HepG2 (cell line): Measurements from ENCODE around the gene ATXN7L3. TPM values are rescaled to one million over a fixed set of nuclear protein-coding genes. Genes with fewer than 3 reads are reported as not detected.

Experiments used
- AGO1 ChIP-seq: fragments of 200-400 bp; formaldehyde crosslinking; IDR thresholded peaks from 2 replicates; pipeline ENCODE4 v1.6.1; 2017; ENCODE audit warnings: mild to moderate bottlenecking, low read depth, low read length, moderate library complexity; ENCODE audit not compliant: poor library complexity, severe bottlenecking
- ATF1 ChIP-seq: IDR thresholded peaks from 2 replicates; pipeline ENCODE4 v1.6.1; 2016; ENCODE audit warnings: mild to moderate bottlenecking, control low read depth
- BCLAF1 ChIP-seq: fragments of 450-650 bp; IDR thresholded peaks from 2 replicates; pipeline ENCODE4 v1.6.1; 2017; ENCODE audit warnings: mild to moderate bottlenecking
- FOXC1 ChIP-seq: sonication (generic); formaldehyde crosslinking; IDR thresholded peaks from 2 replicates; pipeline ENCODE4 v1.8.0; 2022; ENCODE audit warnings: mild to moderate bottlenecking, missing genetic modification reagents, borderline replicate concordance
- GABPA ChIP-seq, 2 experiments: IDR thresholded peaks; 2 replicates each; pipeline ENCODE4 v1.6.1; 2011 to 2016; ENCODE audit warnings: low read depth in 2 of 2, low read length in 1 of 2, missing biosample characterization in 1 of 2, missing genetic modification characterization in 1 of 2
- GTF2F1 ChIP-seq: fragments of 150-350 bp; IDR thresholded peaks from 2 replicates; pipeline ENCODE4 v1.6.1; 2014; ENCODE audit warnings: low read length
- HNRNPL ChIP-seq: fragments of 200-400 bp; formaldehyde crosslinking; IDR thresholded peaks from 2 replicates; pipeline ENCODE4 v1.6.1; 2017; ENCODE audit warnings: mild to moderate bottlenecking, low read depth, low read length
- IKZF1 ChIP-seq: fragments of 450-650 bp; IDR thresholded peaks from 2 replicates; pipeline ENCODE4 v1.7.1; 2016
- KLF11 ChIP-seq: IDR thresholded peaks from 2 replicates; pipeline ENCODE4 v1.6.1; 2016; ENCODE audit warnings: missing compliant biosample characterization
- NFYC ChIP-seq: IDR thresholded peaks from 2 replicates; pipeline ENCODE4 v1.6.1; 2016; ENCODE audit warnings: missing genetic modification reagents, missing compliant biosample characterization
- POLR2G ChIP-seq: fragments of 200-400 bp; formaldehyde crosslinking; IDR thresholded peaks from 2 replicates; pipeline ENCODE4 v1.6.1; 2018; ENCODE audit warnings: mild to moderate bottlenecking, low read depth, low read length, moderate library complexity
- RBFOX2 ChIP-seq: fragments of 200-400 bp; formaldehyde crosslinking; IDR thresholded peaks from 2 replicates; pipeline ENCODE4 v1.6.1; 2017; ENCODE audit warnings: low read depth, mild to moderate bottlenecking, low read length
- SKI ChIP-seq: fragments of 450-650 bp; IDR thresholded peaks from one replicate; pipeline ENCODE4 v1.6.1; 2018; ENCODE audit warnings: mild to moderate bottlenecking; ENCODE audit not compliant: partially characterized antibody
- SNRNP70 ChIP-seq: fragments of 200-400 bp; formaldehyde crosslinking; IDR thresholded peaks from 2 replicates; pipeline ENCODE4 v1.6.1; 2017; ENCODE audit warnings: mild to moderate bottlenecking, low read depth, low read length, moderate library complexity
- THYN1 ChIP-seq: sonication (generic); formaldehyde crosslinking; IDR thresholded peaks from 2 replicates; pipeline ENCODE4 v1.8.1; 2023; ENCODE audit warnings: low read depth, mild to moderate bottlenecking, moderate library complexity, missing genetic modification reagents, borderline replicate concordance
- U2AF1 ChIP-seq: fragments of 200-400 bp; formaldehyde crosslinking; optimal IDR thresholded peaks from 2 replicates; pipeline ENCODE3; 2017; ENCODE audit warnings: mild to moderate bottlenecking, low read depth, low read length
- ZBTB20 ChIP-seq: sonication (generic); formaldehyde crosslinking; IDR thresholded peaks from 2 replicates; pipeline ENCODE4 v1.8.1; 2023; ENCODE audit warnings: missing genetic modification reagents, low read depth, mild to moderate bottlenecking, borderline replicate concordance
- ZBTB8A ChIP-seq: sonication (generic); formaldehyde crosslinking; IDR thresholded peaks from 2 replicates; pipeline ENCODE4 v1.4.0; 2020; ENCODE audit warnings: mild to moderate bottlenecking, low read depth, missing genetic modification reagents, borderline replicate concordance
- ZNF138 ChIP-seq: sonication (generic); formaldehyde crosslinking; IDR thresholded peaks from 2 replicates; pipeline ENCODE4 v1.5.0; 2020; ENCODE audit warnings: mild to moderate bottlenecking, low read depth, missing genetic modification reagents
- ZNF44 ChIP-seq: sonication (generic); formaldehyde crosslinking; IDR thresholded peaks from 2 replicates; pipeline ENCODE4 v1.5.1; 2020; ENCODE audit warnings: mild to moderate bottlenecking, missing genetic modification reagents
- ZNF737 ChIP-seq: sonication (generic); formaldehyde crosslinking; IDR thresholded peaks from 2 replicates; pipeline ENCODE4 v1.5.0; 2020; ENCODE audit warnings: missing genetic modification reagents, mild to moderate bottlenecking, borderline replicate concordance
- ZNF788 ChIP-seq: sonication (generic); formaldehyde crosslinking; IDR thresholded peaks from 2 replicates; pipeline ENCODE4 v1.5.0; 2020; ENCODE audit warnings: mild to moderate bottlenecking, missing genetic modification reagents, borderline replicate concordance
- ZSCAN30 ChIP-seq: sonication (generic); formaldehyde crosslinking; IDR thresholded peaks from 2 replicates; pipeline ENCODE4 v1.5.0; 2020; ENCODE audit warnings: mild to moderate bottlenecking, missing genetic modification reagents
- ZSCAN31 ChIP-seq: sonication (generic); formaldehyde crosslinking; IDR thresholded peaks from 2 replicates; pipeline ENCODE4 v1.5.0; 2020; ENCODE audit warnings: low read depth, mild to moderate bottlenecking, missing genetic modification reagents
- polyA plus RNA-seq, 8 experiments: library from polyadenylated mRNA; depleted of rRNA in 3 of 8; stranded (reverse) in 7 of 8; unstranded in 1 of 8; fragments of >200 nt; fragmentation: Illumina TruSeq in 4 of 8; extraction: Trizol in 4 of 8; gene quantifications; 2 replicates each; pipeline versions ENCODE4 v1.2.1 to v1.2.3, GENCODE V29; 2011 to 2016; ENCODE audit warnings: low read depth in 4 of 8, missing spikeins in 1 of 8, mixed read lengths in 1 of 8; ENCODE audit not compliant: insufficient read depth in 1 of 8
- total RNA-seq, 5 experiments: library from RNA; depleted of rRNA; stranded (reverse); fragments of >200 nt; fragmentation: Illumina TruSeq; extraction: Trizol; gene quantifications; 2 replicates each; pipeline ENCODE4 v1.2.3, GENCODE V29; 2016; ENCODE audit warnings: low read depth in 1 of 5
- TF ChIP-seq, protein P1 (sequence below): sonication (generic); formaldehyde crosslinking; IDR thresholded peaks from 2 replicates; pipeline ENCODE4 v1.8.0; 2022; ENCODE audit warnings: low read depth, missing genetic modification reagents
- TF ChIP-seq, protein P2 (sequence below): IDR thresholded peaks from 2 replicates; pipeline ENCODE4 v1.6.1; 2018; ENCODE audit warnings: missing genetic modification reagents, mild to moderate bottlenecking, missing compliant biosample characterization

Gene ATXN7L3
- total and polyA plus RNA-seq, 2 of the 13 experiments (the other 11 are each of a cell fraction or from before 2014, with no cell fraction given), result 44.5 to 59.1 TPM

GRCh38 chr17:44170499-44171201 lies 29.0 kb downstream of the ATXN7L3 start, which contains the start of gene ASB16 (continued):
- TF ChIP-seq ZNF44 (no peak; the same call in 1 of the 2 replicates), HNRNPL (0 out of 2 replicates have a peak, but pooled peaks have one; percentile 72), POLR2G (0 out of 2 replicates have a peak, but pooled peaks have one; percentile 22), ZBTB20 (0 out of 2 replicates have a peak, but pooled peaks have one; percentile 8), ZSCAN30 (CRISPR knock-in tag) (no peak), ATF1 (CRISPR knock-in tag) (no peak), NFYC (no peak), BCLAF1 (no peak), RBFOX2 (no peak), U2AF1 (no peak), ZSCAN31 (CRISPR knock-in tag) (no peak), GABPA (IDR thresholded peaks at IDR 0.05; ENCODE audit: low read depth, low read length) (no peak), GABPA (CRISPR knock-in tag; IDR thresholded peaks at IDR 0.05; ENCODE audit: low read depth) (no peak), SNRNP70 (no peak), ZNF788 (CRISPR knock-in tag) (peak; percentile 50; the same call in 1 of the 2 replicates), ZNF138 (CRISPR knock-in tag) (no peak; the same call in 1 of the 2 replicates), THYN1 (CRISPR knock-in tag) (no peak), AGO1 (peak; percentile 82), GTF2F1 (no peak), IKZF1 (no peak), SKI (no peak), FOXC1 (CRISPR knock-in tag) (peak; percentile 66; the same call in 1 of the 2 replicates), KLF11 (CRISPR knock-in tag) (no peak), ZBTB8A (CRISPR knock-in tag) (no peak), ZNF737 (CRISPR knock-in tag) (no peak)
- TF ChIP-seq, protein P1, sequence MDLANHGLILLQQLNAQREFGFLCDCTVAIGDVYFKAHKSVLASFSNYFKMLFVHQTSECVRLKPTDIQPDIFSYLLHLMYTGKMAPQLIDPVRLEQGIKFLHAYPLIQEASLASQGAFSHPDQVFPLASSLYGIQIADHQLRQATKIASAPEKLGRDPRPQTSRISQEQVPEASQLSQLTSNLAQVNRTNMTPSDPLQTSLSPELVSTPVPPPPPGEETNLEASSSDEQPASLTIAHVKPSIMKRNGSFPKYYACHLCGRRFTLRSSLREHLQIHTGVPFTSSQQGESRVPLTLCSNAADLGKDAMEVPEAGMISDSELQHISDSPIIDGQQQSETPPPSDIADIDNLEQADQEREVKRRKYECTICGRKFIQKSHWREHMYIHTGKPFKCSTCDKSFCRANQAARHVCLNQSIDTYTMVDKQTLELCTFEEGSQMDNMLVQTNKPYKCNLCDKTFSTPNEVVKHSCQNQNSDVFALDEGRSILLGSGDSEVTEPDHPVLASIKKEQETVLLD (CRISPR knock-in tag), result no peak
- TF ChIP-seq, protein P2, sequence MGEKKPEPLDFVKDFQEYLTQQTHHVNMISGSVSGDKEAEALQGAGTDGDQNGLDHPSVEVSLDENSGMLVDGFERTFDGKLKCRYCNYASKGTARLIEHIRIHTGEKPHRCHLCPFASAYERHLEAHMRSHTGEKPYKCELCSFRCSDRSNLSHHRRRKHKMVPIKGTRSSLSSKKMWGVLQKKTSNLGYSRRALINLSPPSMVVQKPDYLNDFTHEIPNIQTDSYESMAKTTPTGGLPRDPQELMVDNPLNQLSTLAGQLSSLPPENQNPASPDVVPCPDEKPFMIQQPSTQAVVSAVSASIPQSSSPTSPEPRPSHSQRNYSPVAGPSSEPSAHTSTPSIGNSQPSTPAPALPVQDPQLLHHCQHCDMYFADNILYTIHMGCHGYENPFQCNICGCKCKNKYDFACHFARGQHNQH (CRISPR knock-in tag), result no peak
